PC-9 (cell line): ENCODE data around the gene TMOD2.

Experiments used
- EZH2 ChIP-seq: fragments of 200-600 bp; sonication (generic); IDR thresholded peaks from 2 replicates; pipeline ENCODE4 v1.8.0; 2017; ENCODE audit warnings: antibody characterized with exemption, low read depth
- TF ChIP-seq, protein P1 (sequence below): fragments of 200-600 bp; sonication (generic); conservative IDR thresholded peaks from 2 replicates; pipeline ENCODE4 v1.6.1; 2017; ENCODE audit warnings: mixed run types, antibody characterized with exemption, mild to moderate bottlenecking, moderate library complexity

DNA sequence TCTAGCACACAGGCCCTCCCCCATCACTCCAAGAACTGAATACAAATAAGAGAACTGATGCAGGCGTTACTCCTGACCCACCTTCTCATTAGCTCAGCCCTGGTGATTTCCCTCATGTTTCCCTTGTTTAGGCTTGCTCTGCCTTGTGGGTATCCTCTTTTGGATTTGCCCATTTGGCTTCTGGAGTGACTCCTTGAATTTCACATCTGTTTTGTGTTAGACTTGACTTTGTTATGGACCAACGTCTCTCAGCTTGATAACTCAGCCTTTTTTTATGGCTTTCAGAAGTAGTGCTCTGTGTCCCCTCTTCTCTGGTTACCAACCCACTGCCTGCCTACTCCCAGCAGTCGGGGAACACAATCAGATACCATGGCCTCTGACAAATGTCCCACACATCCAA is 66.8 kb downstream of the TMOD2 start:
- TF ChIP-seq, protein P1, sequence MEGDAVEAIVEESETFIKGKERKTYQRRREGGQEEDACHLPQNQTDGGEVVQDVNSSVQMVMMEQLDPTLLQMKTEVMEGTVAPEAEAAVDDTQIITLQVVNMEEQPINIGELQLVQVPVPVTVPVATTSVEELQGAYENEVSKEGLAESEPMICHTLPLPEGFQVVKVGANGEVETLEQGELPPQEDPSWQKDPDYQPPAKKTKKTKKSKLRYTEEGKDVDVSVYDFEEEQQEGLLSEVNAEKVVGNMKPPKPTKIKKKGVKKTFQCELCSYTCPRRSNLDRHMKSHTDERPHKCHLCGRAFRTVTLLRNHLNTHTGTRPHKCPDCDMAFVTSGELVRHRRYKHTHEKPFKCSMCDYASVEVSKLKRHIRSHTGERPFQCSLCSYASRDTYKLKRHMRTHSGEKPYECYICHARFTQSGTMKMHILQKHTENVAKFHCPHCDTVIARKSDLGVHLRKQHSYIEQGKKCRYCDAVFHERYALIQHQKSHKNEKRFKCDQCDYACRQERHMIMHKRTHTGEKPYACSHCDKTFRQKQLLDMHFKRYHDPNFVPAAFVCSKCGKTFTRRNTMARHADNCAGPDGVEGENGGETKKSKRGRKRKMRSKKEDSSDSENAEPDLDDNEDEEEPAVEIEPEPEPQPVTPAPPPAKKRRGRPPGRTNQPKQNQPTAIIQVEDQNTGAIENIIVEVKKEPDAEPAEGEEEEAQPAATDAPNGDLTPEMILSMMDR, result no peak
- TF ChIP-seq EZH2, result no peak
